IPS DF 6.9 (cell line): Measurements from ENCODE around the gene GPR150.
"Not testable (repeated sequence)": the region's sequence is repeated elsewhere in the genome, so short reads cannot be mapped to it uniquely, and the experiment has no call there.

Source experiments
- DNase-seq: peaks from one replicate; pipeline ENCODE4 v3.0.0-alpha.2; 2013; ENCODE audit warnings: low read depth, low spot score
- H3K27ac ChIP-seq: one replicate; pipeline ENCODE4 v1.5.1; 2013; ENCODE audit warnings: low read length, control low read depth
- H3K27me3 ChIP-seq: 2 replicates; pipeline ENCODE4 v1.6.1; 2013; ENCODE audit warnings: mild to moderate bottlenecking, low read length; ENCODE audit not compliant: control insufficient read depth, insufficient read depth
- H3K36me3 ChIP-seq: 2 replicates; pipeline ENCODE4 v1.6.1; 2013; ENCODE audit warnings: low read length; ENCODE audit not compliant: control insufficient read depth, insufficient read depth
- H3K4me1 ChIP-seq: 2 replicates; pipeline ENCODE4 v1.6.1; 2013; ENCODE audit warnings: low read length; ENCODE audit not compliant: control insufficient read depth, insufficient read depth
- H3K4me3 ChIP-seq: 2 replicates; pipeline ENCODE4 v1.5.1; 2013; ENCODE audit warnings: mild to moderate bottlenecking, low read length
- H3K9me3 ChIP-seq: 2 replicates; pipeline ENCODE4 v1.6.1; 2013; ENCODE audit warnings: low read length, inconsistent platforms; ENCODE audit not compliant: control insufficient read depth, insufficient read depth
- WGBS: extraction: QIAGEN DNeasy Blood & Tissue Kit; methylation state at CpG from one replicate; pipeline ENCODE4 v1.1.7; 2013; ENCODE audit warnings: mixed read lengths, missing lambda C conversion rate; ENCODE audit not compliant: insufficient read length, insufficient coverage; 5-methylcytosine and 5-hydroxymethylcytosine counted together

GPR150 gene

GRCh38 chr5:95632942-95633341, 13.1 kb downstream of the GPR150 start:
- not testable (repeated sequence) for H3K27me3 ChIP-seq, H3K27ac ChIP-seq, H3K4me1 ChIP-seq, DNase-seq, H3K36me3 ChIP-seq, H3K9me3 ChIP-seq, H3K4me3 ChIP-seq
- WGBS = no CpG with 5 or more reads among the region's 2 CpGs

- Histone ChIP-seq H3K27ac (no peak overlapping the region), H3K27me3 (no peaks in the 10 kb centered on the region), H3K4me3 (no peak overlapping the region), H3K4me1 (no peaks in the 10 kb centered on the region), H3K36me3 (no peaks in the 10 kb centered on the region), H3K9me3 (peaks cover 2% of the 10 kb centered on the region)
- no peak for DNase-seq
- WGBS = no CpG with 5 or more reads among the region's 3 CpGs
Measured at GRCh38 chr5:95633671-95634070, 13.8 kb downstream of the GPR150 start.

- no peaks in the 10 kb centered on the region for H3K36me3 ChIP-seq
- H3K9me3 ChIP-seq = no peaks in the 10 kb centered on the region; the same call in 1 of the 2 replicates
Measured at GRCh38 chr5:95634081-95634480, 14.2 kb downstream of the GPR150 start.

GRCh38 chr5:95638632-95639031, 18.7 kb downstream of the GPR150 start:
- no peaks in the 10 kb centered on the region for H3K27me3 ChIP-seq
- H3K4me3 ChIP-seq = no peak overlapping the region
- no peaks in the 10 kb centered on the region for H3K9me3 ChIP-seq
- no peak for DNase-seq
- WGBS = no CpG with 5 or more reads among the region's 3 CpGs
- H3K4me1 ChIP-seq = no peaks in the 10 kb centered on the region
- no peaks in the 10 kb centered on the region for H3K36me3 ChIP-seq
- no peak overlapping the region for H3K27ac ChIP-seq

More at GRCh38 chr5:95634081-95634480, 14.2 kb downstream of the GPR150 start:
- Histone ChIP-seq H3K4me1 (no peaks in the 10 kb centered on the region), H3K27ac (no peak overlapping the region), H3K27me3 (no peaks in the 10 kb centered on the region), H3K4me3 (no peak overlapping the region)
- no CpG with 5 or more reads among the region's 3 CpGs for WGBS
- no peak for DNase-seq

- Histone ChIP-seq H3K27ac (no peak overlapping the region), H3K9me3 (no peaks in the 10 kb centered on the region), H3K4me1 (no peaks in the 10 kb centered on the region), H3K36me3 (no peaks in the 10 kb centered on the region), H3K4me3 (no peak overlapping the region), H3K27me3 (no peaks in the 10 kb centered on the region)
- no peak for DNase-seq
- no CpG with 5 or more reads among the region's 5 CpGs for WGBS
Measured at GRCh38 chr5:95641741-95642220, 21.9 kb downstream of the GPR150 start.

GRCh38 chr5:95643152-95643551, 23.3 kb downstream of the GPR150 start:
- no peak for DNase-seq
- WGBS = no CpG with 5 or more reads among the region's 7 CpGs
- no peaks in the 10 kb centered on the region for H3K9me3 ChIP-seq
- H3K27ac ChIP-seq = no peak overlapping the region
- H3K4me3 ChIP-seq = no peak overlapping the region
- no peaks in the 10 kb centered on the region for H3K36me3 ChIP-seq
- no peaks in the 10 kb centered on the region for H3K27me3 ChIP-seq
- no peaks in the 10 kb centered on the region for H3K4me1 ChIP-seq

GRCh38 chr5:95644351-95645042, 24.6 kb downstream of the GPR150 start:
- Histone ChIP-seq H3K4me1 (no peaks in the 10 kb centered on the region), H3K36me3 (no peaks in the 10 kb centered on the region), H3K4me3 (no peak overlapping the region), H3K9me3 (no peaks in the 10 kb centered on the region), H3K27ac (no peak overlapping the region), H3K27me3 (no peaks in the 10 kb centered on the region)
- DNase-seq = no peak
- WGBS = no CpG with 5 or more reads among the region's 4 CpGs

- no CpG with 5 or more reads among the region's 17 CpGs for WGBS
- not testable (repeated sequence) for H3K4me1 ChIP-seq, H3K36me3 ChIP-seq, H3K9me3 ChIP-seq, H3K27me3 ChIP-seq, H3K4me3 ChIP-seq, DNase-seq, H3K27ac ChIP-seq
Measured at GRCh38 chr5:95646226-95646568, 26.3 kb downstream of the GPR150 start.

- Histone ChIP-seq H3K27ac (no peak within 1 kb of the TSS), H3K4me1 (no peaks in the 10 kb centered on the region), H3K27me3 (no peaks in the 10 kb centered on the region), H3K36me3 (no peaks in the 10 kb centered on the region), H3K4me3 (peak within 1 kb of the TSS; percentile 35; the same call in 1 of the 2 replicates), H3K9me3 (no peaks in the 10 kb centered on the region)
- DNase-seq = peak; percentile 84
- no CpG with 5 or more reads among the region's 60 CpGs for WGBS
Measured at GRCh38 chr5:95646569-95647431, 26.9 kb downstream of the GPR150 start, which contains the start of gene RFESD. RFESD (plus strand) TSS chr5:95646777; CDS start chr5:95652272, 5,495 bp downstream.

- H3K4me1 ChIP-seq = no peaks in the 10 kb centered on the region
- no CpG with 5 or more reads among the region's 12 CpGs for WGBS
- no peaks in the 10 kb centered on the region for H3K9me3 ChIP-seq
- no peaks in the 10 kb centered on the region for H3K36me3 ChIP-seq
- no peaks in the 10 kb centered on the region for H3K27me3 ChIP-seq
- no peak overlapping the region for H3K27ac ChIP-seq
- no peak overlapping the region for H3K4me3 ChIP-seq
- DNase-seq = no peak
Measured at GRCh38 chr5:95647886-95648860, 28.3 kb downstream of the GPR150 start.
